Epithelial cell of esophagus (primary cell): ENCODE data around the gene B9D1.
A peak's percentile ranks its signal among the peaks of the same experiment; 100 is the strongest.

ENCODE experiments used
- DNase-seq: peaks from one replicate; pipeline ENCODE4 v3.0.0; 2010; ENCODE audit warnings: low read depth
- H3K4me3 ChIP-seq: 2 replicates; pipeline ENCODE4 v1.5.1; 2011; ENCODE audit warnings: mild to moderate bottlenecking, low read length, control low read depth
- TF ChIP-seq, protein P1 (sequence below): IDR thresholded peaks from 2 replicates; pipeline ENCODE4 v1.5.1; 2011; ENCODE audit warnings: low read depth, mild to moderate bottlenecking, low read length, control low read depth, inconsistent platforms; ENCODE audit not compliant: insufficient read depth; ENCODE audit errors: missing control alignments

B9D1 gene

DNA sequence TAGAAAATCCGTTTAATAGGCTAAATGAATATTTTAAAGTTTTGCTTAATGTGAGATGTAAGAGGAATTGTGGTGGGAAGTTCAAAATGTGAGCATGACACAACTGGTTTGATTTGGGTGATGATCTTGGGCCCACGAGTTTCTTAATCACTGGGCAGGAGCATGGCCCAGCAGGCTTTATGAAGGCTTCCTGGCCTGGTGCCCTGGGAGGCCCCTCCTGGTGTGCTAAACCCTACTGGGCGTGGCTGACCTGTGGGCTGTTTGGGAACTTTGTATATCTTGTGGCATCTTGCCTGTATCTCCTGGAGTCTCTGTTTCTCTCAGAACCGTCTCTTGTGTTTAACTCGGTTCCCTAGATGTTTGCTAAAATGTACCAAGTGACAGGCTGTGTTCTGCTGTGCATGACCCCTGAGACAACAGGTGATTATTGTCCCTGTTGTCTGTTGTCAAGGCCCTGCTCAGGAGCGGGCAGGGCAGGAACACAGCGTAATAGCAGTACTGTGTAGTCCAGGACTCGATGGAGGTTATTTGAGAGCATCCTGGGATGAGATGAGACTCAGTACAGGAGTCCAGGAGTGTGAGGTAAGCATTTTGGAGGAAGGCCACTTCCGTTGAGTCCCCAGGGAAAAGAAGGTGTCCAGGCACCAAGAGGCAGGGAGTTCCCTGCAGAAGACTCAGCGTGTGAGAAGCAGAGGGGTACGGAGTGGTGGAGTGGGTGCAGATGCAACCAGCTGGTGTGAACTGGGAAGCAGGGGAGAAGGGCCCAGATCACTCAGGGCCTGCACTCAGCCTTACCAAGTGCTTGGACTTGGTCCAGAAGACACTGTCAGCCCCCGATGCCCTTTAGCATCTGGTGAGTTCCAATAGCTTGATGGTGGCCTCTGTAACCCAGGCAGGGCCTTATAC is 48.5 kb downstream of the B9D1 start:
- H3K4me3 ChIP-seq: no peak overlapping the region
- TF ChIP-seq, protein P1, sequence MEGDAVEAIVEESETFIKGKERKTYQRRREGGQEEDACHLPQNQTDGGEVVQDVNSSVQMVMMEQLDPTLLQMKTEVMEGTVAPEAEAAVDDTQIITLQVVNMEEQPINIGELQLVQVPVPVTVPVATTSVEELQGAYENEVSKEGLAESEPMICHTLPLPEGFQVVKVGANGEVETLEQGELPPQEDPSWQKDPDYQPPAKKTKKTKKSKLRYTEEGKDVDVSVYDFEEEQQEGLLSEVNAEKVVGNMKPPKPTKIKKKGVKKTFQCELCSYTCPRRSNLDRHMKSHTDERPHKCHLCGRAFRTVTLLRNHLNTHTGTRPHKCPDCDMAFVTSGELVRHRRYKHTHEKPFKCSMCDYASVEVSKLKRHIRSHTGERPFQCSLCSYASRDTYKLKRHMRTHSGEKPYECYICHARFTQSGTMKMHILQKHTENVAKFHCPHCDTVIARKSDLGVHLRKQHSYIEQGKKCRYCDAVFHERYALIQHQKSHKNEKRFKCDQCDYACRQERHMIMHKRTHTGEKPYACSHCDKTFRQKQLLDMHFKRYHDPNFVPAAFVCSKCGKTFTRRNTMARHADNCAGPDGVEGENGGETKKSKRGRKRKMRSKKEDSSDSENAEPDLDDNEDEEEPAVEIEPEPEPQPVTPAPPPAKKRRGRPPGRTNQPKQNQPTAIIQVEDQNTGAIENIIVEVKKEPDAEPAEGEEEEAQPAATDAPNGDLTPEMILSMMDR: no peak
- peak; percentile 53 for DNase-seq

DNA sequence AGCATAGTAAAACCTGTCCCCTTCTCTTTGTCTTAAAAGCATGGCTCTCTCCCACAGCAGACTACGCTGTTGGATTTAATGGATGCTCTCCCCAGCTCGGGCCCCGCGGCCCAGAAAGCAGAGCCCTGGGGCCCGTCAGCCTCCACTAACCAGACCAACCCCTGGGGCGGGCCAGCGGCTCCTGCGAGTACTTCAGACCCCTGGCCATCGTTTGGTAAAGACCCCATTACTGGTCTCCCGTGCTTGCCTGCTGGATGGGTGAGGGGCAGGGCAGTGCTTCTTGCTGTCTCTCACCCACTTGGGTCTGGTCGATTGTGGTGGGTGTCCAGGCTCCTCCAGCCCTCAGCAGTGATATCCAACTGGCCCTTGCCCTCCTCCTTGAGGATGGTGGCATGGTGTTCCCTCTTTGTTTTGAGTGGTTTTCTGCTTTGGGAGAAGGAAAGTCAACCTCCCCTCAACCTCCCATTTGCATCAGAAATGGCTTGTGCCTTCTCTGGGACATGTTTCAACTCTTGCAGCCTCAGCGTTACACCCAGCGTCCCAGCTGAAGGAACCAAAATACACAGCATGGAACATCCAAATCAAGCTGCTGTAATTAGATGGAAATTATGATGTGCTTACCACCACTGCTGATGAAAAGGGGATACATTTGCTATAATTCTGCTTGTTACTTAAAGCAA is 49.3 kb downstream of the B9D1 start:
- TF ChIP-seq, protein P1: no peak
- no peak overlapping the region for H3K4me3 ChIP-seq
- DNase-seq: no peak

DNA sequence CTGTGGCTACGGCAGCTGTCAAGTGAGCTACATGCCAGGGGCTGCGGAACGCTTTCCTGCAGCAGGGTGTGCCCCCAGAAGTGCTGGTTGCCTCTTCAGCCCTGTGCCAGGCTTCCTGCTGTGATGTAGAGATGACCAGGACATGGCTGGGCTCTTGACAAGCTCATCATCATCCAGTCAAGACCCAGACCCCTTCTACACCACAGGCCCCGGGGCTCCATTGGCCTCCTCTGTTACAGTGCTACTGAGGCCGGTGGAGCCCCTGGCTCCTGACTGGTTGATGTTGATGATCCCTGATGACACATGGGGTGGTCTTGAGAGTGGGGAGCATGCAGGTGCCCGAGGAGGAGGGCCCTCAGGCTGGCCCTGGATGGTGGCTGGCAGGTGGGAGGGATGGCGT is 50.1 kb downstream of the B9D1 start:
- DNase-seq: no peak
- TF ChIP-seq, protein P1: no peak
- no peak overlapping the region for H3K4me3 ChIP-seq

DNA sequence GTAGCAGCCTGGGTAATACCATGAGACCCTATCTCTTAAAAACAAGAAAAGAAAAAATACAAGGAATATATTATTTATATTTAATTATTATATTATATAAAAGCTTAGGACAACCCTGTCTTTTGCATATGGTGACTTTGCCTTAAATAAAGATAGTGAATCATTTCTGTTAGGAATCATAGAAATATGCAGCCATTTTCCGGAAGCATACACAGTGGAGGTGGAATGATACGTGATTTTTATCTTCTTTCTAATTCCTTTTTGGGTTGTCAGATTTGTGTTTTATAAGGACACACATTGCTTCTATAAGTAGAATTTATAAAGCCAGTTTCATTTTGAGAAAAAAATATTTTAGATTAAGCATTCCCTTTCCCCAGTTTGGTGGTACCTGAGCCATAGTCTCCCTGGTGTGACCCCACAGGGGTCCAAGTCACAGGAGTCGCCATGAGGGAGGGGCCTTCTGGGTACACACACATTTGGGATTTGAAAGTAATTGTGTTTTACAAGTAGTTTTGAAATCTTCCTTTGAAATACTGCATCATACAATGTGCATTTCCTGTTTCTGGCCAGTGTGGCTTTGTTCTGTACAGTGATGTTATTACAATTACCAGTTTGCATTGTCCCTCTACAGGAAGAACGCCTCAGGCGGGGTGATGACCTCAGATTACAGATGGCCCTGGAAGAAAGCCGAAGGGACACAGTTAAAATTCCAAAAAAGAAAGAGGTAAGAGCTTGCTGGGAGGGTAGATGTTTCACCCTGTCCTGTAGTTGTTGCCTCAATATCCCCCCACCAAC is 50.9 kb downstream of the B9D1 start:
- DNase-seq: no peak
- H3K4me3 ChIP-seq: no peak overlapping the region
- TF ChIP-seq, protein P1: no peak

DNA sequence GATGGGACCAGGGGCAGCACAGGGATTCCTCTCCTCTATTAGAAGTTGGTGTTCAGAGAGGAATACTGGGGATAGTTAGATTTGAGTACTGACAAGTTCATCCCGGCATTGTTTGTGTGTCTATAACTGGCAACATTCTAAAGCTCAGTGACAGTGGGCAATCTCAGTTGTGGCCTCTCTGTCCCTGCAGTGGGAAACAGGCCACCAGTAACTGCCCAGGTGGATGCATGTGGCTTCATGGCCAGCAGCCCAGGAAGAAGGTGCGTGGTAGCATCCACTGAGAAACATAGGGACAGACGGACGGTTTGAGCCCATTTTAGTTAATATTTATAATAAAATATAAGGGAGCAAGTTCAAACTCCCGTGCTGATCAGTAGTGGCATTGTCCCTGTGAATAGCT is 51.5 kb downstream of the B9D1 start:
- TF ChIP-seq, protein P1: no peak
- H3K4me3 ChIP-seq: no peak overlapping the region
- DNase-seq: no peak

DNA sequence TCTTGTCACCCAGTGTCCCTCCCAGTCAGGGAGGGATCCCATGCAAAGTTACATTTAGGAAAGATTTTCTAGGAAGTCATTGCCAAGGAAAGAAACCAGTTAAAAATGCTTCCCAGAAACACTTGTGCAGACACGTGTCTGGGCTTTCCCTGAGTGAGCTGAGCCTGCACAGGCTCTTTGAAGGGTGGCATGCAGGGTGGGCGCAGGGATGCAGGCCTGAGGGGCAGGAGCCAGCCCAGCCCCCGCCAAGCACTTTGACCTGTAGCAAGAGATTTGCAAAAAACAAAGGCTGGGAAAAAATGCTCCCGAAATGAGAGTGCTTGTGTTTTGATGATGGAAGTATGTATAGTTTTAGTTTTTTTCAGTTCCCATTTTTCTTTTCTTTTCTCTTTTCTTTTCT is 52.4 kb downstream of the B9D1 start:
- H3K4me3 ChIP-seq: no peak overlapping the region
- DNase-seq: no peak
- TF ChIP-seq, protein P1: no peak
